Activated CD4-positive, alpha-beta T cell treated with anti-CD3 and anti-CD28 coated beads, Interleukin-2, amount 10 ng/mL, durations not matched to agents 7 days and 5 days (primary cell): ENCODE results near the gene CIZ1. TPM values are rescaled to one million over a fixed set of nuclear protein-coding genes. Genes with fewer than 3 reads are reported as not detected.

Source experiments
- CTCF ChIA-PET: fragments of 350-600 bp; sonication (Branson Sonifier 250); formaldehyde crosslinking; loops from one replicate; lab custom pipeline; 2021; ENCODE audit warnings: antibody characterized with exemption; lab: Charles Lee
- POLR2A ChIA-PET: fragments of 350-600 bp; sonication (Branson Sonifier 250); formaldehyde crosslinking; loops from one replicate; lab custom pipeline; 2021; ENCODE audit warnings: antibody characterized with exemption; lab: Charles Lee
- DNase-seq: peaks from one replicate; pipeline ENCODE4 v3.0.0-alpha.2; 2020
- H3K27ac Mint-ChIP-seq: one replicate; pipeline ENCODE4 v1.8.0; 2021; ENCODE audit warnings: mild to moderate bottlenecking, moderate library complexity, mixed read lengths
- H3K27me3 Mint-ChIP-seq: one replicate; pipeline ENCODE4 v1.8.0; 2021; ENCODE audit warnings: mixed read lengths
- H3K36me3 Mint-ChIP-seq: one replicate; pipeline ENCODE4 v1.8.0; 2021; ENCODE audit warnings: low read depth, mixed read lengths
- H3K4me1 Mint-ChIP-seq: one replicate; pipeline ENCODE4 v1.8.0; 2021; ENCODE audit warnings: mixed read lengths
- H3K4me3 Mint-ChIP-seq: one replicate; pipeline ENCODE4 v1.8.0; 2021; ENCODE audit warnings: mild to moderate bottlenecking, moderate library complexity, mixed read lengths
- H3K9me3 Mint-ChIP-seq: one replicate; pipeline ENCODE4 v1.8.0; 2021; ENCODE audit warnings: mixed read lengths
- total RNA-seq, 2 experiments: library from RNA; stranded (reverse); gene quantifications; one replicate each; pipeline ENCODE4 v1.2.3, GENCODE V29; 2021

CIZ1 gene
- total RNA-seq, 2 experiments from 2014 or later: 128 to 129 TPM

GRCh38 chr9:128150594-128151308 lies 40.6 kb downstream of the CIZ1 start:
- Mint-ChIP-seq H3K36me3 (no peaks in the 10 kb centered on the region), H3K4me3 (no peak overlapping the region), H3K27me3 (peaks cover 3% of the 10 kb centered on the region), H3K4me1 (peaks cover 4% of the 10 kb centered on the region), H3K9me3 (no peaks in the 10 kb centered on the region), H3K27ac (no peak overlapping the region)
- CTCF ChIA-PET: interaction anchor here (0.5 to 1.3 kb wide), 5 partner anchors 14 to 269 kb away, joined by 3 to 4 read pairs (median 3); no protein-coding TSS in a partner anchor
- POLR2A ChIA-PET: no interaction called here
- DNase-seq: peak; percentile 20

DNA sequence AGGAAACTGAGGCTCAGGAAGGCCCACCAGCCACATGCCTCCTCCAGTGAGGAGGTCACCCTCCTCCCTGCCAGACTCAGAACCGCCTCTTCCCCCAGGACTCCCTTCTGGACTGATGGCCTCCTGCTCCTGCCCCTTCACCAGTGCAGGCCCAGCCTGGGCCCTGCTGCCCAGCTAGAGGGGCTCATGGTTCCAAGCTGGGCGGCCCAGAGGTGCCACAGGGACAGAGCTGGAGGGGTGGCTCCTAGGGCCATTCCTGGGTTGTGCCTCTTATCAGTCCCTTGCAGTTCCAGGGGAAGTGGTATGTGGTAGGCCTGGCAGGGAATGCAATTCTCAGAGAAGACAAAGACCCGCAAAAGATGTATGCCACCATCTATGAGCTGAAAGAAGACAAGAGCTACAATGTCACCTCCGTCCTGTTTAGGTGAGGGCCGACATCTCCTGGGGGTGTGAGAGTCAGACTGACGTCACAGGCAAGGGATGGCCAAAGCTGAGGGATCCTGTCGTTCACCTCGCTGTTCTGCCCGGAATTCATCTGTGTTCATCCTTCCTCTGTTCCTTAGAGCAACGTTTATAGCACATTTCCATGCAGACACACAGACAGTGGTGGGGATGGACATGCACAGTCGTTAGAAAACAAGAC lies 41.3 kb downstream of the CIZ1 start:
- Mint-ChIP-seq H3K36me3 (no peaks in the 10 kb centered on the region), H3K9me3 (no peaks in the 10 kb centered on the region), H3K27me3 (no peaks in the 10 kb centered on the region), H3K27ac (no peak overlapping the region), H3K4me3 (no peak overlapping the region), H3K4me1 (peaks cover 4% of the 10 kb centered on the region)
- DNase-seq: no peak
- POLR2A ChIA-PET: no interaction called here
- CTCF ChIA-PET: interaction anchor here (0.5 to 1.9 kb wide), 6 partner anchors 9 to 777 kb away, joined by 3 to 5 read pairs (median 3); no protein-coding TSS in a partner anchor

DNA sequence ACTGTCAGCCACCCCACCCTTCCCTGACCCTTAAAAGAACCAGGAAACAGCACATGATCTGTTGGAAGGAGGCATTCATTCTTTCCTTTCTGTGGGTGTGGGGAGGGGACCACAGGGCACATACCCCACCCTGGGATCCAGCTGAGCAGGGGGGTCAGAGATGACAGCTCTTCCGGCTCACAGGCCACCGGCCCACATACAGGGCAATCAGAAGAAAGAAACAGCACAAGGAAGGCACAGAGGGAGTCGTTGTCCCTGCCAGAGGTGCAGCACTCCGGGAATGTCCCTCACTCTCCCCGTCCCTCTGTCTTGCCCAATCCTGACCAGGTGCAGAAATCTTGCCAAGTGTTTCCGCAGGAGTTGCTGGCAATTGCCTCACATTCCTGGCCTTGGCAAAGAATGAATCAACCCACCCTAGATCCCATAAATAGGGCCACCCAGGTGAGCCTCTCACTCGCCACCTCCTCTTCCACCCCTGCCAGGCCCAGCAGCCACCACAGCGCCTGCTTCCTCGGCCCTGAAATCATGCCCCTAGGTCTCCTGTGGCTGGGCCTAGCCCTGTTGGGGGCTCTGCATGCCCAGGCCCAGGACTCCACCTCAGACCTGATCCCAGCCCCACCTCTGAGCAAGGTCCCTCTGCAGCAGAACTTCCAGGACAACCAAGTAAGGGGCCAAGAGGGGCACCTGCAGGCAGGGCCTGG lies 42.2 kb downstream of the CIZ1 start, which contains the start of gene LCN2:
Gene LCN2 (plus strand): TSS at position 453 of the 701 bp plus-strand sequence. CDS start 73 bp downstream, at position 526.
- peaks cover 4% of the 10 kb centered on the region for H3K4me1 Mint-ChIP-seq
- no peaks in the 10 kb centered on the region for H3K36me3 Mint-ChIP-seq
- no peak within 1 kb of the TSS for H3K27ac Mint-ChIP-seq

GRCh38 chr9:128148509-128149000 lies 42.8 kb downstream of the CIZ1 start:
- Mint-ChIP-seq H3K4me1 (peaks cover 5% of the 10 kb centered on the region), H3K36me3 (no peaks in the 10 kb centered on the region), H3K4me3 (no peak overlapping the region), H3K9me3 (no peaks in the 10 kb centered on the region), H3K27ac (no peak overlapping the region), H3K27me3 (no peaks in the 10 kb centered on the region)
- no peak for DNase-seq
- ChIA-PET POLR2A (no interaction called here), CTCF (interaction anchor here (1.9 kb wide), 1 partner anchor 10 kb away, joined by 5 read pairs; no protein-coding TSS in a partner anchor)

More for the DNA sequence above, 42.2 kb downstream of the CIZ1 start, which contains the start of gene LCN2:
- Mint-ChIP-seq H3K9me3 (no peaks in the 10 kb centered on the region), H3K27me3 (no peaks in the 10 kb centered on the region), H3K4me3 (no peak within 1 kb of the TSS)
- ChIA-PET POLR2A (no interaction called here), CTCF (interaction anchor here (0.6 to 1.9 kb wide), 2 partner anchors 9 to 777 kb away, joined by 3 to 5 read pairs; no protein-coding TSS in a partner anchor)
- no peak for DNase-seq

DNA sequence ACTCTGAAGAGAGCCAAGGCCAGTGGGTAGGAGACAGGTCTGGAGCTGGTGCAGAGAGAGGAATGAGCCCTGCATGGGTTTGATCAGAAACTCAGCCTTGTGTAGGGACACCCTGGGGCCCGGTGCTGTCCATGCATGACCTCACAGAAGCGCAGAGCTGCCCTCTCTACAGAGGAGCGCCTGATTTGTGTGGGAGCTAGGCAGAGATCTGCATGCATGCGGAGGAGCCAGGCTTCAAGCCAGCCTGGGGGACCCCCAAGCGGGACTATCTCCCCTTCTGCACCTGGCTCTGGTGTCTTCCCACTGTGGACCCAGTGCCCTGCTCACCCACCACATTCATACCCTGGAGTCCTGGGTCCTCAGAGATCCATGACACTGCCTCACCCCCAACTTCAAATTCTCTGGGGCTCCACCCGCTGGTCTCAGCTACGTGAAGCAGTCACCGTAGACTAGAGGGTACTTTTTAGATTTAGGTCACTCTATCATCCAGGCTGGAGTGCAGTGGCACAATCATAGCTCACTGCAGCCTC lies 44.7 kb downstream of the CIZ1 start:
- no peaks in the 10 kb centered on the region for H3K9me3 Mint-ChIP-seq
- no peaks in the 10 kb centered on the region for H3K36me3 Mint-ChIP-seq
- H3K4me1 Mint-ChIP-seq: peaks cover 22% of the 10 kb centered on the region
- ChIA-PET CTCF (interaction anchor here (0.6 kb wide), 1 partner anchor 23 kb away, joined by 3 read pairs; no protein-coding TSS in a partner anchor), POLR2A (no interaction called here)
- H3K4me3 Mint-ChIP-seq: no peak overlapping the region
- no peak overlapping the region for H3K27ac Mint-ChIP-seq
- no peak for DNase-seq
- no peaks in the 10 kb centered on the region for H3K27me3 Mint-ChIP-seq

DNA sequence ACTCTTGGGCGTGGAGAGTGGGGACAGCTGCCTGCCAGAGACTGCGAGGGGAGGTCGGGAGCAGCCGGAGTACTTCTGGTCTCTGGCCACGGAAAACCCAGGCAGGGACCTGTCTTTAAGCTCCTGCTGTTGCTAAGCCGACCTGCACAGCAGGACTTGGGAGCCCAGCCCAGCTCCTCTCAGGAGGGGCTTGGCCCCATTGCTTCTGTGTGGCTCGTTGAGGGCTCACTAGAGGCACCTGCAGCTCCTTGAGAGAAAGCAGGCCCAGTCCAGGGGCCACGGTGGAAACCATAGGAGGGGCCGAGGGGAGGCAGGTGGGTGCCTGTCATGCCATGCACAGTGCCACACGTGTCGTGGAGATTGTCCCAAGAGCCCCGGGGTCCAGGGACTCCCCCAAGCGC lies 45.4 kb downstream of the CIZ1 start:
- DNase-seq: no peak
- H3K4me3 Mint-ChIP-seq: no peak overlapping the region
- H3K27ac Mint-ChIP-seq: no peak overlapping the region
- CTCF ChIA-PET: no interaction called here
- POLR2A ChIA-PET: no interaction called here
- H3K27me3 Mint-ChIP-seq: no peaks in the 10 kb centered on the region
- no peaks in the 10 kb centered on the region for H3K36me3 Mint-ChIP-seq
- H3K9me3 Mint-ChIP-seq: no peaks in the 10 kb centered on the region
- H3K4me1 Mint-ChIP-seq: peaks cover 23% of the 10 kb centered on the region

GRCh38 chr9:128145536-128145935 lies 45.8 kb downstream of the CIZ1 start:
- H3K4me1 Mint-ChIP-seq: peaks cover 23% of the 10 kb centered on the region
- H3K9me3 Mint-ChIP-seq: no peaks in the 10 kb centered on the region
- ChIA-PET POLR2A (no interaction called here), CTCF (no interaction called here)
- no peaks in the 10 kb centered on the region for H3K36me3 Mint-ChIP-seq
- no peak overlapping the region for H3K27ac Mint-ChIP-seq
- no peaks in the 10 kb centered on the region for H3K27me3 Mint-ChIP-seq
- DNase-seq: no peak
- no peak overlapping the region for H3K4me3 Mint-ChIP-seq

DNA sequence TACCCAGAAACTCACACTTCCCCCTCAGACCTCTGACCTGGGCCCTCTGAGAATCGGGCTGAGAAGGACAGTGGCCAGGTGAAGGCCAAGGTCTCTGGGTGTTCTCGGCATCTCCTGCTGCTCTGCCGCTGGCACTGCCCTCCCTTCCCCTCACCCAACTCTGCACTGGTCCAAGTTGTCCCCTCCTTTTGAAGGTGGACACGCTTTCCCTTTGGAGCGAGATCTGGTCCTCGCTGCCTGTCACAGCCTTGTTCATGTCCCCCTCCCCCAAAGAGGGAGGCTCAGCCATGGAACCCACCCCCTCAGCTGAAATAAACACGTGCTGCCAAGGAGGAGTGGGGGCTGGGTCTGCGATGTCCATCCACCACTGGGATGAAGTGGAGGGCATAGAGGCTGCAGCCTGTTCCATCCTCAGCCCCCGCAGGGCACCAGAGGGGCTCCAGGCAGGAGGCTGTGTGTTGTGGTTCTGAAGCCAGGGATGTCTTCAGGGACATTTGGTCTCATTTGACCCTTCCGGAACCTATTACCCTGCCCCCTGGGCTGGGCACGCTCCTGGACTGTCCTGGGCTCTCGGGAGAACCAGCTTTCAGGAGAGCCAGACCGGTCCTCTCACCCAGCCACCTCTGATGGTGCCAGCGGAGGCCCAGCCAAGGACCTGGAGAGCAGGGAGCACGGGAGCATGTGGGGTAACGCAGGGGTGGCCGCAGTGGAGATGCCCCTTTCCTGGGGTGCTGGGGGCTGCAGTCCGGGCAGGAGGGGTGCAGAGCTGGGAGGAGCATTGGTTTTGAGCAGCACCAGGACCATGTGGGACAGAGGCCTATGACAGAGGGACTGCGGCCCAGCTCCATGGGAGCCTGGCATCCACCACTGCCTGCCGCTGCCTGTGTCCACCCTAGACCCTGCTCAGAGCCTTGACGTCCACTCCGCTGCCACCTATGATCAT lies 46.9 kb downstream of the CIZ1 start:
- H3K9me3 Mint-ChIP-seq: no peaks in the 10 kb centered on the region
- no peak for DNase-seq
- H3K4me3 Mint-ChIP-seq: no peak overlapping the region
- ChIA-PET POLR2A (no interaction called here), CTCF (interaction anchor here (0.8 kb wide), 1 partner anchor 274 kb away, joined by 4 read pairs; no protein-coding TSS in a partner anchor)
- H3K4me1 Mint-ChIP-seq: peaks cover 19% of the 10 kb centered on the region
- no peaks in the 10 kb centered on the region for H3K36me3 Mint-ChIP-seq
- peak overlapping the region; percentile 57 for H3K27ac Mint-ChIP-seq
- H3K27me3 Mint-ChIP-seq: no peaks in the 10 kb centered on the region

GRCh38 chr9:128143525-128144238 lies 47.7 kb downstream of the CIZ1 start:
- Mint-ChIP-seq H3K27ac (peak overlapping the region; percentile 47), H3K27me3 (no peaks in the 10 kb centered on the region), H3K4me1 (peaks cover 19% of the 10 kb centered on the region), H3K36me3 (no peaks in the 10 kb centered on the region), H3K4me3 (no peak overlapping the region), H3K9me3 (no peaks in the 10 kb centered on the region)
- POLR2A ChIA-PET: no interaction called here
- DNase-seq: no peak
- CTCF ChIA-PET: interaction anchor here (0.8 kb wide), 1 partner anchor 274 kb away, joined by 4 read pairs; no protein-coding TSS in a partner anchor

- Mint-ChIP-seq H3K4me1 (peaks cover 19% of the 10 kb centered on the region), H3K36me3 (no peaks in the 10 kb centered on the region), H3K27ac (peak overlapping the region; percentile 85), H3K4me3 (no peak overlapping the region), H3K9me3 (no peaks in the 10 kb centered on the region), H3K27me3 (no peaks in the 10 kb centered on the region)
- DNase-seq: no peak
- POLR2A ChIA-PET: no interaction called here
- CTCF ChIA-PET: no interaction called here
Measured at GRCh38 chr9:128142596-128142995, 48.8 kb downstream of the CIZ1 start.

GRCh38 chr9:128142061-128142460 lies 49.3 kb downstream of the CIZ1 start:
- no peak overlapping the region for H3K4me3 Mint-ChIP-seq
- ChIA-PET CTCF (no interaction called here), POLR2A (no interaction called here)
- DNase-seq: peak; percentile 66
- peaks cover 19% of the 10 kb centered on the region for H3K4me1 Mint-ChIP-seq
- H3K9me3 Mint-ChIP-seq: no peaks in the 10 kb centered on the region
- no peaks in the 10 kb centered on the region for H3K27me3 Mint-ChIP-seq
- no peaks in the 10 kb centered on the region for H3K36me3 Mint-ChIP-seq
- H3K27ac Mint-ChIP-seq: peak overlapping the region; percentile 85
